Stimulated activated CD4-positive, alpha-beta T cell treated with anti-CD3 and anti-CD28 coated beads, Interleukin-2, amount 100 ng/mL, for 24 hours (primary cell): Measurements from ENCODE around the gene CERT1.
A peak's percentile ranks its signal among the peaks of the same experiment; 100 is the strongest.
"Not testable (repeated sequence)": the region's sequence is repeated elsewhere in the genome, so short reads cannot be mapped to it uniquely, and the experiment has no call there.

Experiments
- DNase-seq, 2 donors: peaks; one replicate each; pipeline ENCODE4 v3.0.0-alpha.2; 2020

CERT1 gene, protein sequence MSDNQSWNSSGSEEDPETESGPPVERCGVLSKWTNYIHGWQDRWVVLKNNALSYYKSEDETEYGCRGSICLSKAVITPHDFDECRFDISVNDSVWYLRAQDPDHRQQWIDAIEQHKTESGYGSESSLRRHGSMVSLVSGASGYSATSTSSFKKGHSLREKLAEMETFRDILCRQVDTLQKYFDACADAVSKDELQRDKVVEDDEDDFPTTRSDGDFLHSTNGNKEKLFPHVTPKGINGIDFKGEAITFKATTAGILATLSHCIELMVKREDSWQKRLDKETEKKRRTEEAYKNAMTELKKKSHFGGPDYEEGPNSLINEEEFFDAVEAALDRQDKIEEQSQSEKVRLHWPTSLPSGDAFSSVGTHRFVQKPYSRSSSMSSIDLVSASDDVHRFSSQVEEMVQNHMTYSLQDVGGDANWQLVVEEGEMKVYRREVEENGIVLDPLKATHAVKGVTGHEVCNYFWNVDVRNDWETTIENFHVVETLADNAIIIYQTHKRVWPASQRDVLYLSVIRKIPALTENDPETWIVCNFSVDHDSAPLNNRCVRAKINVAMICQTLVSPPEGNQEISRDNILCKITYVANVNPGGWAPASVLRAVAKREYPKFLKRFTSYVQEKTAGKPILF

DNA sequence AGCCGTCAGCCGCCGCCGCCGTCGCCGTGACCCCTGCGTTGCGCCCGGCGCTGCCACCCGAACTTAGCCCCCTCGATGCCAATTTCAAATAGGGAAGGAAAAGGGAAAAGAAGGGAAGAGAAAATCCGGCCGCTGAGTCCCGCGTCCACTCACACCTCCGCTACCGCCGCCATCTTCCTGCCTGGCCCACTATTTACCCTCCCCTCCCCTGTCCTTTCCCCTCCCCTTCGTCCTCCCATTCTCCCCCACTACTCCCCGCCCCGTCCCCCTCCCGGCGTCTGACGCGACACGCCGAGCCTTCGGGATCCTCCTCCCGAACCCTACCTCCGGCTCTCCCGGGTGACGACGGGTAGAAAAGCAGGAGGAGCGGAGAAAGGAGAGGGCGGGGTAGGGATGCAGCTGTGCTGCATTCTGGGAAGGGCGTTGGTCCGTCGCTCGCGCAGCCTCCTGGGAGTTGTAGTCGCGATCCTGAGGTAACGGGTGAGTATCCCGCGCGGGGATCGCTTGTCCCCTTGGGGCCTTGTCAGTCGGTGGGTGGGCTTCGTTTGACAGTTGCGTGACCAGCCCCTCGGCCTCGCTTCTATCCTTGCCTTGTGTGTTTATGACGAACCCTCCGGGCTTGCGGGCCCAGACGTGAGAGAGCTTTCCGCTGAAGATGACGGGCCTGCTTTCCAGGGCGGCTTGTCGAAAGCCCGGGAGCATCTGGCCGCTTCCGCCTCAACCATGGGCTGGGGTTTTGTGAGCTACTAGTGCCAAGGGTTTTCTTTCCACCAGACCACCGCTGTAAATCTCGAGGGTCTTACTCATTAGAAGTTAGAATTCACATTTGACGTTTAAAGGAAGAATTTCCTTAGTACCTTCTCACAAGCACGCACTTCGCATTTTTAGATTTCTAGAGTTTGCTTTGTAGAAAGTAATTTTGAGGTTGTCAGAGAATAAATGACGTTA, at the start of gene CERT1, which contains the start of gene POLK:
Gene CERT1, minus strand, starts transcription at position 195 of the 948 bp plus-strand sequence. CDS start 422 bp downstream, outside the sequence.
Gene POLK, plus strand, starts transcription at position 457 of the 948 bp plus-strand sequence.
- DNase-seq, result peak; percentile 94 to 96

- DNase-seq, result not testable (repeated sequence)
These were observed 49.2 kb upstream of the CERT1 start for GRCh38 chr5:75560655-75561054.

DNA sequence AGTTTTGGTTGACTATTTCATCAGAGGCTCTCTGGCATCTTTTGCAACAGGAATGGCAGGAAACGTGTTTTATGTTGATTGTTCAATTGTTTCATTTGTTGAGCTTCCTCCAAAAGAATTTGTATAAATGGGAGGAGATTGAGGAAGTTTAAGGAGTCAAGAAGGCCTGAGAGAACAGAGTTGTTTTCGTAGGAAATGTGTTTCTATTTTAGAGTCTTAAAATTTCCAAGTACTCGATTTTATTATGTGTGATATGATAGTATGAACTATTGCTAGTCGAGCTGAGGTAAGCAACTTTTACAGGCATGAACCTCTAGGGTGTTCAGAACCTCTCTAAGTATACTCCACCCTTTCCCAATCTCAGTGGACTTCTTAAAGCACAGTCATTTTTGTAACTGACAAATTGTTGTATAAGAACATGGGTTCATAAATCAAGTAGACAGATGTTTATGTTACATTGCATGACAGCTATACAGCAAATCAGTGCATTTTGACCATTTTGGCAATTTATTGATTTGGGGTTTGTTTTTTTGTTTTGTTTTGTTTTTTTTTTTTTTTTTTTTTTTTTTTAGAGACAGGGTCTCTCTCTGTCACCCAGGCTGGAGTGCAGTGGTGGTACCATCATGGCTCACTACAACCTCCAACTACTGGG, 47.7 kb upstream of the CERT1 start:
- DNase-seq, result no peak

- no peak for DNase-seq
These were observed 46.8 kb upstream of the CERT1 start for GRCh38 chr5:75558221-75558620.

- no peak for DNase-seq
These were observed 41.9 kb upstream of the CERT1 start for GRCh38 chr5:75553358-75553757.

GRCh38 chr5:75552764-75553163, 41.3 kb upstream of the CERT1 start:
- DNase-seq, result no peak

GRCh38 chr5:75551471-75551870, 40.0 kb upstream of the CERT1 start:
- DNase-seq, result no peak

DNA sequence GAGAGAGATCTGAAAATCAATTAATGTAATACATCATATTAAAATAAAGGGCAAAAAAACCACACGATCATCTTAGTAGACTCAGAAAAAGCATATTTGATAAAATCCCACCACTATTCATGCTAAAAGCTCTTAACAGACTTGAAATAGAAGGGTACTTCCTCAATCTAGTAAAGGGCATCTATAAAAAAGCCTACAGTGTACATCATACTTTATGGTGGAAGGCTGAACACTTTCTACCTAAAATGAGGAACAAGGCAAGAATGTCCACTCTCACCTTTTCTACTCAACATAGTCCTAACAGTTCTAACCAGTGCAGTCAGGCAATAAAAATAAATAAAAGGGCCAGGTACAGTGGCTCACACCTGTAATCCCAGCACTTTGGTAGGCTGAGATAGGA, 39.2 kb upstream of the CERT1 start:
- DNase-seq, result no peak

GRCh38 chr5:75547812-75548211, 36.4 kb upstream of the CERT1 start:
- DNase-seq, result no peak

DNA sequence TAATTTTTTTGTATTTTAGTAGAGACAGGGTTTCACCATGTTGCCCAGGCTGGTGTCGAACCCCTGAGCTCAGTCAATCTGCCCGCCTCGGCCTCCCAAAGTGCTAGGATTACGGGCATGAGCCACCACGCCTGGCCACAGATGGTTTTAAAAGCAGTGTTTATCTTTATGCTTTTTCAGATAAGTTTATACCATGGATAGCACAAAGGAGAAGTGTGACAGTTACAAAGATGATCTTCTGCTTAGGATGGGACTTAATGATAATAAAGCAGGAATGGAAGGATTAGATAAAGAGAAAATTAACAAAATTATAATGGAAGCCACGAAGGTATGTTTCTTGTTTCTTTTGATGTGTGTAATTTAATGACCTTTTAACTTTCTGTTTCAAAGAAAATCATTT, 35.4 kb upstream of the CERT1 start:
- no peak for DNase-seq

GRCh38 chr5:75545131-75545530, 33.7 kb upstream of the CERT1 start:
- DNase-seq, result no peak

DNA sequence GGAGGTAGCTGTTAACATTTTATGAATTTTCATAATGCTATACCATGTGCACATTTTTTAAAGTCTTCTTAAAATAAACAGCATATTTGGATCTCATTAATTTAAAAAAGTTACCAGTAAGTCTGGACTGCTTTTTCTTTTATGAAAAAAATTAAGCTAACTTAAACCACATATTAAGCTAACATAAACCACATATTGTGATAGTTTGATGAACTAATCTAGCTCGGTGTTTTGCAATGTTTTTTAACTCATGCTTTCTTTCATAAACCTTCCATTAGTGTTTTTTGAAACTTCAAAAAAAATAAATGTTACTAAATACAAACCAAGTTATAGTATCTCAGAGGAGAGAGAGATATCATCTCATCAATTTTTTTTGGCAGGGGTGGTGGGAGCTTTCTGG, 26.8 kb upstream of the CERT1 start:
- DNase-seq, result no peak

GRCh38 chr5:75536694-75537360, 25.4 kb upstream of the CERT1 start:
- no peak for DNase-seq

DNA sequence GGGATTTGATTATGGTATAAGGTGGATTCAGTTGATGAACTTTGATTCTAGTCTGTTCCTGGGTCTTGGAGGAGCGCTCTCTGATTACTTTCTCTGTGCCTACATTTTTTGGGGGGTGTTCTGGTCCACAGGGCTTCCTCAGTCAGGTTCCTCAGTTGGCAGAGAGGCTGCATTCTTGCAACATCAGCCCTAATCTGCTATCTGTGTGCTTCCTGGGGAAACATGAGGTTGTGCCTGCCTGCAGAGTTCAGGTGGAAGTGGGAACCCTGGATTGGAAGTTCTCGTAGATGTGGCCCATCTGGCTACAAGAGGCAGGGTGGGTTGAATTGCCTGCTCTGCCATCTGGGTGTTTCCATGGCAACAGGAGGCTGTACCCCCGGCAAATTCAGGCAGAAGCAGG, 24.7 kb upstream of the CERT1 start:
- no peak for DNase-seq

GRCh38 chr5:75534734-75535133, 23.3 kb upstream of the CERT1 start:
- DNase-seq, result no peak

- not testable (repeated sequence) for DNase-seq
These were observed 22.3 kb upstream of the CERT1 start for GRCh38 chr5:75533716-75534115.

DNA sequence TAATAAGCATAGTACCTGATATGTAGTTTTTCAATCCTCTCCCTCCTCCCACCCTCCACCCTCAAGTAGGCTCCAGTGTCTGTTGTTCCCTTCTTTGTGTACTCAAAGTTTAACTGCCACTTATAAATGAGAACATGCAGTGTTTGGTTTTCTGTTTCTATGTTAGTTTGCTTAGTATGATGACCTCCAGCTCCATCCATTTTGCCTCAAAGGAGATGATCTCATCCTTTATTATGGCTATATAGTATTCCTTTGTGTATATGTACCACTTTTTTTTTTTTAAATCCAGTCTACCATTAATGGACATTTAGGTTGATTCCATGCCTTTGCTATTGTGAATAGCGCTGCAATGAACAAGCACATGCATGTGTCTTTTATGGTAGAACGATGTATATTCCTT, 20.8 kb upstream of the CERT1 start:
- DNase-seq, result no peak

DNA sequence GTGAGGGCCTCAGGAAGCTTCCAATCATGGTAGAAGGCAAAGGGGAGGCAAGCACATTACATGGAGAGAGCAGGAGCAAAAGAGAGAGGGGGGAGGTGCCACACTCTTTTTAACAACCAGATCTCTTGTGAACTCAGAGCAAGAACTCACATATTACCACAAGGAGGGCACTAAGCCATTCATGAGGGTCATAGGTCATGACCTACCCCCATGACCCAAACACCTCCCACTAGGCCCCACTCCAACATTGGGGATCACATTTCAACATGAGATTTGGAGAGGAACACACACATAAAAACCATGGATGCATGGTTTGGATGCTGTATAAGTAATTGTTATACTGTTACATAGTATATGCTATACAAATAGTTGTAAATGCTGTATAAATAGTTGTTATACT, 17.8 kb upstream of the CERT1 start:
- DNase-seq, result no peak

GRCh38 chr5:75526070-75526469, 14.6 kb upstream of the CERT1 start:
- no peak for DNase-seq

DNA sequence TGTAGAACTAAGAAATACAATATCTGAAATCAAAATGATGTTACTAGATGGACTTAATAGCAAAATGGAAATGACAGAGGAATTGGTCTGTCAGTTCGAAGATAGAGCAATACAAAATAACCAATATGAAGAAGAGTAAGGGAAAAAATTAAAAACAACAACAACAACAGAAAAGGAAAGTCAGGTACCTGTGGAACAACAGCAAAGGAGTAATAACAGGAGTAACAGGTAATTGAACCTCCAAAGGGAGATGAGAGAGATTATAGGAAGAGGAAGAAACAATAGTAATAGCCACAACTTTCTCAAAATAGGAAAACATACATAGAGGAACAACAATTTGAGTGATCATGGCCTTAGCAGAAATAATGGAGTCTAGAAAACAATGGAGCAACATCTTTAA, 13.9 kb upstream of the CERT1 start:
- DNase-seq, result no peak

- no peak for DNase-seq
These were observed 13.2 kb upstream of the CERT1 start for GRCh38 chr5:75524591-75524990.

GRCh38 chr5:75524071-75524470, 12.6 kb upstream of the CERT1 start:
- DNase-seq, result no peak
